K562 (cell line): ENCODE data around the gene MECR. TPM values are rescaled to one million over a fixed set of nuclear protein-coding genes. Genes with fewer than 3 reads are reported as not detected.

Experiments used
- CBX8 ChIP-seq: fragments of 200-600 bp; sonication (generic); IDR thresholded peaks from 2 replicates; pipeline ENCODE4 v1.6.1; 2012; ENCODE audit warnings: borderline replicate concordance, mixed run types, low read depth, mild to moderate bottlenecking, moderate library complexity, mixed read lengths, low read length, control low read depth, inconsistent platforms; ENCODE audit not compliant: poor library complexity, severe bottlenecking; ENCODE audit errors: extremely low read depth
- JUN ChIP-seq, 2 experiments: sonication (generic) in 1 of 2; formaldehyde crosslinking in 1 of 2; IDR thresholded peaks; 2 replicates each; pipeline versions ENCODE4 v1.6.1 to v1.8.0; 2012 to 2022; ENCODE audit warnings: borderline replicate concordance in 2 of 2, mild to moderate bottlenecking in 2 of 2, improper control_type of control experiment in 1 of 2, low read depth in 1 of 2, low read length in 1 of 2, missing genetic modification reagents in 1 of 2
- NFRKB ChIP-seq: fragments of 450-650 bp; IDR thresholded peaks from 2 replicates; pipeline ENCODE4 v1.6.1; 2016; ENCODE audit warnings: low read depth
- SMAD4 ChIP-seq: fragments of 250-450 bp; sonication (Bioruptor Pico); conservative IDR thresholded peaks from 2 replicates; pipeline ENCODE4 v1.8.0; 2021; ENCODE audit warnings: inconsistent platforms, mild to moderate bottlenecking, moderate library complexity
- SMARCC2 ChIP-seq: fragments of 450-650 bp; IDR thresholded peaks from 2 replicates; pipeline ENCODE4 v1.6.1; 2017; ENCODE audit warnings: antibody characterized with exemption, moderate library complexity, mild to moderate bottlenecking, low read depth
- TAF15 ChIP-seq: fragments of 200-400 bp; formaldehyde crosslinking; IDR thresholded peaks from 2 replicates; pipeline ENCODE4 v1.6.1; 2017; ENCODE audit warnings: mild to moderate bottlenecking, low read depth, low read length, moderate library complexity
- ZNF212 ChIP-seq: fragments of 450-650 bp; formaldehyde crosslinking; IDR thresholded peaks from 2 replicates; pipeline ENCODE4 v1.4.0; 2020; ENCODE audit warnings: mild to moderate bottlenecking
- ZNF316 ChIP-seq: fragments of 450-650 bp; IDR thresholded peaks from 2 replicates; pipeline ENCODE4 v1.6.1; 2016
- polyA plus RNA-seq, 8 experiments: library from polyadenylated mRNA; depleted of rRNA in 4 of 8; stranded (reverse) in 5 of 8; unstranded in 3 of 8; fragments of >200 nt; fragmentation: Nextera tagmentation in 2 of 8; fragmentation: Illumina TruSeq in 1 of 8; extraction: Ambion mirVana in 2 of 8; extraction: Trizol in 1 of 8; gene quantifications; 2 replicates each; pipeline versions ENCODE4 v1.2.1 to v1.2.3, GENCODE V29; 2011 to 2014; ENCODE audit warnings: inconsistent platforms in 1 of 8, missing spikeins in 1 of 8
- total RNA-seq, 7 experiments: library from RNA; depleted of rRNA in 6 of 7; stranded (reverse); fragments of >200 nt in 6 of 7; fragmentation: Illumina TruSeq in 2 of 7; extraction: Trizol in 2 of 7; gene quantifications; 2 replicates each; pipeline versions ENCODE4 v1.2.1 to v1.2.3, GENCODE V29; 2011 to 2021; ENCODE audit warnings: low replicate concordance in 1 of 7
- TF ChIP-seq, protein P1 (sequence below): fragments of 250-450 bp; sonication (Bioruptor Pico); IDR thresholded peaks from 2 replicates; pipeline ENCODE4 v1.5.0; 2021
- TF ChIP-seq, protein P2 (sequence below): sonication (generic); formaldehyde crosslinking; IDR thresholded peaks from 2 replicates; pipeline ENCODE4 v1.4.0; 2020; ENCODE audit warnings: mild to moderate bottlenecking, missing genetic modification reagents
- TF ChIP-seq, protein P3 (sequence below): sonication (generic); IDR thresholded peaks from 2 replicates; pipeline ENCODE4 v1.6.1; 2016
- TF ChIP-seq, protein P4 (sequence below): fragments of 450-650 bp; formaldehyde crosslinking; IDR thresholded peaks from 2 replicates; pipeline ENCODE4 v1.4.0; 2020; ENCODE audit warnings: mild to moderate bottlenecking, mixed read lengths
- TF ChIP-seq, protein P5 (sequence below): sonication (generic); formaldehyde crosslinking; IDR thresholded peaks from 2 replicates; pipeline ENCODE4 v1.8.1; 2022; ENCODE audit warnings: missing genetic modification reagents
- TF ChIP-seq, protein P6 (sequence below): fragments of 450-650 bp; formaldehyde crosslinking; IDR thresholded peaks from 2 replicates; pipeline ENCODE4 v1.4.0; 2022; ENCODE audit warnings: missing genetic modification characterization

MECR gene
- total and polyA plus RNA-seq, 9 of the 15 experiments (the other 6 are each of a cell fraction or from before 2014, with no cell fraction given): 10.4 to 58.6 (median 42.9) TPM

DNA sequence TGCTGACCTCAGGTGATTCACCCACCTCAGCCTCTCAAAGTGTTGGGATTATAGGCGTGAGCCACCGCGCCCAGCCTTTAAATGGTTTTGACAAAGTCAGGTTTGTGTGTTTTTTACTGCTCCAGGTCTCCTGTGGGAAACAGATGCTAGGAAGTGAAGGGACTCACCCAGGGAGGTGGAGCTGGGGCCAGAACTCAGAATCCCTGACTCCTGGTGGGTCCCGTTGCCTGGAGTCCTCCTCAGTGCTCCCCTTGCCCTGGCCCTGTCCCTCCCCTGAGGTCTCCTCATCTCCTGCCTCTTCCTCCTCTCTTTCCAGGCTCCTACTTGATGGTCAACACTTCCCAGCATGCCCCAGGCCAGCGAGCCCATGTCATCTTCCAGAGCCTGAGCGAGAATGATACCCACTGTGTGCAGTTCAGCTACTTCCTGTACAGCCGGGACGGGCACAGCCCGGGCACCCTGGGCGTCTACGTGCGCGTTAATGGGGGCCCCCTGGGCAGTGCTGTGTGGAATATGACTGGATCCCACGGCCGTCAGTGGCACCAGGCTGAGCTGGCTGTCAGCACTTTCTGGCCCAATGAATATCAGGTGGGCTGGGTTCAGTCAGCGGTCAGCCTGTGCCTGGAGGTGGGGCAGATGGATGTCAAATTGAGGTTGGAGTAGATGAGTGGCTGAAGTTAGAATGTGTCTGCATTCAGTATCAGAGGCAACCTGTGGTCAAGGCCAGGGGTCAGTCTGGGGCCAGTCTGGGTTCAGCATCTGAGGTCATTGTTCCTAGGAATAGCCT, 27.6 kb upstream of the MECR start (continued):
- no peak for TF ChIP-seq NFRKB
- TF ChIP-seq ZNF212 (CRISPR knock-in tag): no peak
- no peak for TF ChIP-seq CBX8
- TF ChIP-seq SMAD4 (CRISPR knock-in tag): peak; percentile 86
- TF ChIP-seq TAF15: no peak
- TF ChIP-seq ZNF316: no peak
- TF ChIP-seq, protein P1, sequence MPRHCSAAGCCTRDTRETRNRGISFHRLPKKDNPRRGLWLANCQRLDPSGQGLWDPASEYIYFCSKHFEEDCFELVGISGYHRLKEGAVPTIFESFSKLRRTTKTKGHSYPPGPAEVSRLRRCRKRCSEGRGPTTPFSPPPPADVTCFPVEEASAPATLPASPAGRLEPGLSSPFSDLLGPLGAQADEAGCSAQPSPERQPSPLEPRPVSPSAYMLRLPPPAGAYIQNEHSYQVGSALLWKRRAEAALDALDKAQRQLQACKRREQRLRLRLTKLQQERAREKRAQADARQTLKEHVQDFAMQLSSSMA (CRISPR knock-in tag): no peak
- TF ChIP-seq, protein P2, sequence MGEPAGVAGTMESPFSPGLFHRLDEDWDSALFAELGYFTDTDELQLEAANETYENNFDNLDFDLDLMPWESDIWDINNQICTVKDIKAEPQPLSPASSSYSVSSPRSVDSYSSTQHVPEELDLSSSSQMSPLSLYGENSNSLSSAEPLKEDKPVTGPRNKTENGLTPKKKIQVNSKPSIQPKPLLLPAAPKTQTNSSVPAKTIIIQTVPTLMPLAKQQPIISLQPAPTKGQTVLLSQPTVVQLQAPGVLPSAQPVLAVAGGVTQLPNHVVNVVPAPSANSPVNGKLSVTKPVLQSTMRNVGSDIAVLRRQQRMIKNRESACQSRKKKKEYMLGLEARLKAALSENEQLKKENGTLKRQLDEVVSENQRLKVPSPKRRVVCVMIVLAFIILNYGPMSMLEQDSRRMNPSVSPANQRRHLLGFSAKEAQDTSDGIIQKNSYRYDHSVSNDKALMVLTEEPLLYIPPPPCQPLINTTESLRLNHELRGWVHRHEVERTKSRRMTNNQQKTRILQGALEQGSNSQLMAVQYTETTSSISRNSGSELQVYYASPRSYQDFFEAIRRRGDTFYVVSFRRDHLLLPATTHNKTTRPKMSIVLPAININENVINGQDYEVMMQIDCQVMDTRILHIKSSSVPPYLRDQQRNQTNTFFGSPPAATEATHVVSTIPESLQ (CRISPR knock-in tag): no peak
- no peak for TF ChIP-seq JUN (IDR thresholded peaks at IDR 0.05; ENCODE audit: borderline replicate concordance, low read depth, low read length)
- no peak for TF ChIP-seq JUN (CRISPR knock-in tag; IDR thresholded peaks at IDR 0.05; ENCODE audit: borderline replicate concordance)
- TF ChIP-seq, protein P3, sequence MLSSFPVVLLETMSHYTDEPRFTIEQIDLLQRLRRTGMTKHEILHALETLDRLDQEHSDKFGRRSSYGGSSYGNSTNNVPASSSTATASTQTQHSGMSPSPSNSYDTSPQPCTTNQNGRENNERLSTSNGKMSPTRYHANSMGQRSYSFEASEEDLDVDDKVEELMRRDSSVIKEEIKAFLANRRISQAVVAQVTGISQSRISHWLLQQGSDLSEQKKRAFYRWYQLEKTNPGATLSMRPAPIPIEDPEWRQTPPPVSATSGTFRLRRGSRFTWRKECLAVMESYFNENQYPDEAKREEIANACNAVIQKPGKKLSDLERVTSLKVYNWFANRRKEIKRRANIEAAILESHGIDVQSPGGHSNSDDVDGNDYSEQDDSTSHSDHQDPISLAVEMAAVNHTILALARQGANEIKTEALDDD: no peak
- TF ChIP-seq, protein P4, sequence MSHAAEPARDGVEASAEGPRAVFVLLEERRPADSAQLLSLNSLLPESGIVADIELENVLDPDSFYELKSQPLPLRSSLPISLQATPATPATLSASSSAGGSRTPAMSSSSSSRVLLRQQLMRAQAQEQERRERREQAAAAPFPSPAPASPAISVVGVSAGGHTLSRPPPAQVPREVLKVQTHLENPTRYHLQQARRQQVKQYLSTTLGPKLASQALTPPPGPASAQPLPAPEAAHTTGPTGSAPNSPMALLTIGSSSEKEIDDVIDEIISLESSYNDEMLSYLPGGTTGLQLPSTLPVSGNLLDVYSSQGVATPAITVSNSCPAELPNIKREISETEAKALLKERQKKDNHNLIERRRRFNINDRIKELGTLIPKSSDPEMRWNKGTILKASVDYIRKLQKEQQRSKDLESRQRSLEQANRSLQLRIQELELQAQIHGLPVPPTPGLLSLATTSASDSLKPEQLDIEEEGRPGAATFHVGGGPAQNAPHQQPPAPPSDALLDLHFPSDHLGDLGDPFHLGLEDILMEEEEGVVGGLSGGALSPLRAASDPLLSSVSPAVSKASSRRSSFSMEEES (CRISPR knock-in tag): no peak
- TF ChIP-seq, protein P5, sequence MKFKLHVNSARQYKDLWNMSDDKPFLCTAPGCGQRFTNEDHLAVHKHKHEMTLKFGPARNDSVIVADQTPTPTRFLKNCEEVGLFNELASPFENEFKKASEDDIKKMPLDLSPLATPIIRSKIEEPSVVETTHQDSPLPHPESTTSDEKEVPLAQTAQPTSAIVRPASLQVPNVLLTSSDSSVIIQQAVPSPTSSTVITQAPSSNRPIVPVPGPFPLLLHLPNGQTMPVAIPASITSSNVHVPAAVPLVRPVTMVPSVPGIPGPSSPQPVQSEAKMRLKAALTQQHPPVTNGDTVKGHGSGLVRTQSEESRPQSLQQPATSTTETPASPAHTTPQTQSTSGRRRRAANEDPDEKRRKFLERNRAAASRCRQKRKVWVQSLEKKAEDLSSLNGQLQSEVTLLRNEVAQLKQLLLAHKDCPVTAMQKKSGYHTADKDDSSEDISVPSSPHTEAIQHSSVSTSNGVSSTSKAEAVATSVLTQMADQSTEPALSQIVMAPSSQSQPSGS (CRISPR knock-in tag): no peak
- TF ChIP-seq, protein P6, sequence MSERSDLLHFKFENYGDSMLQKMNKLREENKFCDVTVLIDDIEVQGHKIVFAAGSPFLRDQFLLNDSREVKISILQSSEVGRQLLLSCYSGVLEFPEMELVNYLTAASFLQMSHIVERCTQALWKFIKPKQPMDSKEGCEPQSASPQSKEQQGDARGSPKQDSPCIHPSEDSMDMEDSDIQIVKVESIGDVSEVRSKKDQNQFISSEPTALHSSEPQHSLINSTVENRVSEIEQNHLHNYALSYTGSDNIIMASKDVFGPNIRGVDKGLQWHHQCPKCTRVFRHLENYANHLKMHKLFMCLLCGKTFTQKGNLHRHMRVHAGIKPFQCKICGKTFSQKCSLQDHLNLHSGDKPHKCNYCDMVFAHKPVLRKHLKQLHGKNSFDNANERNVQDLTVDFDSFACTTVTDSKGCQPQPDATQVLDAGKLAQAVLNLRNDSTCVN (CRISPR knock-in tag): no peak
- TF ChIP-seq SMARCC2: no peak
